ENCODE data around the gene OXTR.

The OXTR gene

GRCh38 chr3:8767667-8768363 lies 1.6 kb downstream of the OXTR start:
- no peak for DNase-seq (ENCODE audit: low spot score)

GRCh38 chr3:8767256-8767666 lies 2.2 kb downstream of the OXTR start:
- DNase-seq (ENCODE audit: low spot score), result no peak

- DNase-seq (ENCODE audit: low spot score), result no peak
Measured at GRCh38 chr3:8766148-8766547, 3.3 kb downstream of the OXTR start.

GRCh38 chr3:8765528-8765927 lies 3.9 kb downstream of the OXTR start:
- no peak for DNase-seq (ENCODE audit: low spot score)

- DNase-seq (ENCODE audit: low spot score), result no peak
Measured at GRCh38 chr3:8764528-8764927, 4.9 kb downstream of the OXTR start.

- no peak for DNase-seq (ENCODE audit: low spot score)
Measured at GRCh38 chr3:8762607-8763377, 6.6 kb downstream of the OXTR start.

GRCh38 chr3:8761866-8762265 lies 7.5 kb downstream of the OXTR start:
- no peak for DNase-seq (ENCODE audit: low spot score)

GRCh38 chr3:8760506-8760905 lies 8.9 kb downstream of the OXTR start:
- no peak for DNase-seq (ENCODE audit: low spot score)

- no peak for DNase-seq (ENCODE audit: low spot score)
Measured at GRCh38 chr3:8760091-8760490, 9.3 kb downstream of the OXTR start.

- no peak for DNase-seq (ENCODE audit: low spot score)
Measured at GRCh38 chr3:8759038-8759707, 10.2 kb downstream of the OXTR start.

GRCh38 chr3:8757551-8758518 lies 11.6 kb downstream of the OXTR start:
- DNase-seq (ENCODE audit: low spot score), result no peak

- no peak for DNase-seq (ENCODE audit: low spot score)
Measured at GRCh38 chr3:8756671-8757070, 12.7 kb downstream of the OXTR start.

- DNase-seq (ENCODE audit: low spot score), result no peak
Measured at GRCh38 chr3:8755564-8756237, 13.7 kb downstream of the OXTR start.

GRCh38 chr3:8755097-8755496 lies 14.3 kb downstream of the OXTR start:
- DNase-seq (ENCODE audit: low spot score), result no peak

- no peak for DNase-seq (ENCODE audit: low spot score)
Measured at GRCh38 chr3:8752832-8753231, 16.6 kb downstream of the OXTR start.

GRCh38 chr3:8749316-8749715 lies 20.1 kb downstream of the OXTR start:
- no peak for DNase-seq (ENCODE audit: low spot score)

GRCh38 chr3:8746780-8747345 lies 22.6 kb downstream of the OXTR start:
- no peak for DNase-seq (ENCODE audit: low spot score)

- no peak for DNase-seq (ENCODE audit: low spot score)
Measured at GRCh38 chr3:8745619-8746370, 23.6 kb downstream of the OXTR start.

GRCh38 chr3:8743911-8744310 lies 25.5 kb downstream of the OXTR start:
- no peak for DNase-seq (ENCODE audit: low spot score)

- no peak for DNase-seq (ENCODE audit: low spot score)
Measured at GRCh38 chr3:8743021-8743601, 26.3 kb downstream of the OXTR start.

Measured in CD4-positive, alpha-beta T cell treated with Interleukin-15 for 4 hours (primary cell).